AG04449 (cell line): Measurements from ENCODE around the gene ACSF2.
A peak's percentile ranks its signal among the peaks of the same experiment; 100 is the strongest.

Source experiments
- CTCF ChIA-PET: fragments of 350-600 bp; formaldehyde crosslinking; extraction: SDS; loops from one replicate; lab custom pipeline; 2021; ENCODE audit warnings: antibody characterized with exemption; lab: Yijun Ruan, JAX
- POLR2A ChIA-PET: fragments of 400-600, 350-600 bp; formaldehyde crosslinking; extraction: SDS; loops from one replicate; lab custom pipeline; 2020; ENCODE audit warnings: antibody characterized with exemption, inconsistent platforms; lab: Yijun Ruan, JAX
- DNase-seq: peaks from one replicate; pipeline ENCODE4 v3.0.0-alpha.2; 2010; ENCODE audit warnings: low read depth, low spot score
- H3K4me3 ChIP-seq: 2 replicates; pipeline ENCODE4 v1.5.1; 2011; ENCODE audit warnings: low read depth, mild to moderate bottlenecking, control low read depth, low read length
- TF ChIP-seq, protein P1 (sequence below): IDR thresholded peaks from one replicate; pipeline ENCODE4 v1.5.1; 2011; ENCODE audit warnings: mild to moderate bottlenecking, moderate library complexity, low read length, control low read depth, inconsistent platforms; ENCODE audit not compliant: insufficient read depth; ENCODE audit errors: missing control alignments

ACSF2 gene, protein sequence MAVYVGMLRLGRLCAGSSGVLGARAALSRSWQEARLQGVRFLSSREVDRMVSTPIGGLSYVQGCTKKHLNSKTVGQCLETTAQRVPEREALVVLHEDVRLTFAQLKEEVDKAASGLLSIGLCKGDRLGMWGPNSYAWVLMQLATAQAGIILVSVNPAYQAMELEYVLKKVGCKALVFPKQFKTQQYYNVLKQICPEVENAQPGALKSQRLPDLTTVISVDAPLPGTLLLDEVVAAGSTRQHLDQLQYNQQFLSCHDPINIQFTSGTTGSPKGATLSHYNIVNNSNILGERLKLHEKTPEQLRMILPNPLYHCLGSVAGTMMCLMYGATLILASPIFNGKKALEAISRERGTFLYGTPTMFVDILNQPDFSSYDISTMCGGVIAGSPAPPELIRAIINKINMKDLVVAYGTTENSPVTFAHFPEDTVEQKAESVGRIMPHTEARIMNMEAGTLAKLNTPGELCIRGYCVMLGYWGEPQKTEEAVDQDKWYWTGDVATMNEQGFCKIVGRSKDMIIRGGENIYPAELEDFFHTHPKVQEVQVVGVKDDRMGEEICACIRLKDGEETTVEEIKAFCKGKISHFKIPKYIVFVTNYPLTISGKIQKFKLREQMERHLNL

DNA sequence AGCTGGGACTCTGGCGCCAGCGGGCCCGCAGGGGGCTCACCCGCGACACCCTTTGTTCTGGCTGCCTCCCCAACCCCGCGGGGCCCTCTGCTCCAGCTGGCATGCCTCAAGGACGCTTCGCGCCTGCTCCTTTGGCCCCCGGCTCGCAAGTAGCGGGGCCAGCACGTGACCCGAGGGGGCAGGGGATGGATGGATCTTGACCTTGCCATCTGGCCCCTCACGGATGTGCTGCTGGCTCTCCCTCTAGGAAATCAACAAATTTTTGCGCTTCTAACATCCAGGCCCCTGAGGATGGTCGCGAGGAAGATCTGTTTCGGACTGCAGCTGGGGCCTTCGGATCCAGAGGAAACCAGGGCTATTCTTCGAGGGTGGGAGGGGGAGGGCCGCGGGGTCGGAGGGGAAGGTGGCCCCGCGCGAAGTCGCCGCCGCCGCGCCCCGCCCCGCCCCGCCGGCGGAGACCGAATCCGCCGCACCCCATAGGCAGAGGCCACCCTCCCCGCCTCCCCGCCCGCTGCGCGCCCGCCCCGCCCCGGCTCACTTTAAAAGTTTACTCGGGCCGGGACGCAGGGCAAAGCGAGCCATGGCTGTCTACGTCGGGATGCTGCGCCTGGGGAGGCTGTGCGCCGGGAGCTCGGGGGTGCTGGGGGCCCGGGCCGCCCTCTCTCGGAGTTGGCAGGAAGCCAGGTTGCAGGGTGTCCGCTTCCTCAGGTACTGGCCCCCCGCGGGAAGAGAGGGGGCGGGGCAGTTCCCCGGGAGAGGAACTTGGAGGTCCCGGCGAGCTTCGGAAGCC is at the start of gene ACSF2:
TSS of gene ACSF2 (plus strand) at position 537 of the 790 bp plus-strand sequence. CDS start at position 581, 44 bp downstream.
- peak within 1 kb of the TSS; percentile 71 for H3K4me3 ChIP-seq
- TF ChIP-seq, protein P1, sequence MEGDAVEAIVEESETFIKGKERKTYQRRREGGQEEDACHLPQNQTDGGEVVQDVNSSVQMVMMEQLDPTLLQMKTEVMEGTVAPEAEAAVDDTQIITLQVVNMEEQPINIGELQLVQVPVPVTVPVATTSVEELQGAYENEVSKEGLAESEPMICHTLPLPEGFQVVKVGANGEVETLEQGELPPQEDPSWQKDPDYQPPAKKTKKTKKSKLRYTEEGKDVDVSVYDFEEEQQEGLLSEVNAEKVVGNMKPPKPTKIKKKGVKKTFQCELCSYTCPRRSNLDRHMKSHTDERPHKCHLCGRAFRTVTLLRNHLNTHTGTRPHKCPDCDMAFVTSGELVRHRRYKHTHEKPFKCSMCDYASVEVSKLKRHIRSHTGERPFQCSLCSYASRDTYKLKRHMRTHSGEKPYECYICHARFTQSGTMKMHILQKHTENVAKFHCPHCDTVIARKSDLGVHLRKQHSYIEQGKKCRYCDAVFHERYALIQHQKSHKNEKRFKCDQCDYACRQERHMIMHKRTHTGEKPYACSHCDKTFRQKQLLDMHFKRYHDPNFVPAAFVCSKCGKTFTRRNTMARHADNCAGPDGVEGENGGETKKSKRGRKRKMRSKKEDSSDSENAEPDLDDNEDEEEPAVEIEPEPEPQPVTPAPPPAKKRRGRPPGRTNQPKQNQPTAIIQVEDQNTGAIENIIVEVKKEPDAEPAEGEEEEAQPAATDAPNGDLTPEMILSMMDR, result no peak
- POLR2A ChIA-PET, result interaction anchor here (0.9 kb wide), 1 partner anchor 226 kb away, joined by 3 read pairs; no protein-coding TSS in a partner anchor
- no peak for DNase-seq
- CTCF ChIA-PET, result interaction anchor here (1.1 to 6.9 kb wide), 4 partner anchors 10 to 35 kb away, joined by 3 to 51 read pairs (median 21); partner anchors contain the start of gene LRRC59

DNA sequence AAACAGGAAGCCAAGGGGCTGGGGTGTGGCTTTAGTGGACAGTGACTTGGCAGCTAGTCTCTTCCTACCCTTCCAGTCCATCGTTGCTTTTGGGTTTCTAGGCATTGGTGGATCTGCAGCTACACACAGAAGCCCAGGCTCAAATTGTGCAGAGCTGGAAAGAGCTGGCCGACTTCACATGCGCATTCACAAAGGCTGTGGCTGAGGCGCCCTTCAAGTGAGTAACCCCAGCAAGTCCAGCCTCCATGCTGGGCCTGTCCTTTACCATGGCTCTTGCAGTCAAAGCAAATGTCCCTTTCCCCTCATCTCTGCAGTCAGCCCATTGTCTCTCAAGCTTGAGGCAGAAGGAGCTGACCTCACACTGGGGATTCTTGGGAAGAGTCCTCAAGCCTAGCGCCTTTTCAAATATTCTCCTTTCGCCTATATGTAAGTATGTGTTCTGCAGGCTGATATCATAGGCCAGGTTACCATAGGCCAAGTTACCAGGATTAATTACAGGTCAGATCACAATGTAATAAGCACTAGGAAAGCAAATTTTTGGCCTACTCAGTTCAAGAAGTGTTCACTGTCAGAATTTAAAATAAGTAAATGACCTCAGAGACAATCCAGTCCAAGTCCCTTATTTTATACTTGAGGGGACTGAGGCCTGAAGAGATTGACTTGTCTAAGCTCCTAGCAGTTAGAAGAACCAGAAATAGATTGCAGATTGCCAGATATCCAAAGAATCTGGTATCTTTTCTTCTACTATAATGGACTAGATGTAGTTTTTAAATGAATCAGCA is 46.5 kb upstream of the ACSF2 start:
- POLR2A ChIA-PET, result interaction anchor here (0.6 to 1.2 kb wide), 2 partner anchors 9 to 12 kb away, joined by 5 to 7 read pairs; no protein-coding TSS in a partner anchor
- TF ChIP-seq, protein P1, result no peak
- no peak for DNase-seq
- H3K4me3 ChIP-seq, result no peak overlapping the region
- CTCF ChIA-PET, result interaction anchor here (0.8 to 12.6 kb wide), 3 partner anchors 17 to 18 kb away, joined by 3 to 139 read pairs (median 4); partner anchors contain the start of gene LRRC59

GRCh38 chr17:50380369-50381259 is 45.4 kb upstream of the ACSF2 start:
- ChIA-PET POLR2A (interaction anchor here (1.2 to 1.7 kb wide), 2 partner anchors 11 to 16 kb away, joined by 7 to 9 read pairs; partner anchors contain the start of gene LRRC59), CTCF (interaction anchor here (0.8 to 12.6 kb wide), 4 partner anchors 10 to 19 kb away, joined by 3 to 139 read pairs (median 5); partner anchors contain the start of gene LRRC59)
- no peak overlapping the region for H3K4me3 ChIP-seq
- TF ChIP-seq, protein P1, result no peak
- DNase-seq, result no peak

DNA sequence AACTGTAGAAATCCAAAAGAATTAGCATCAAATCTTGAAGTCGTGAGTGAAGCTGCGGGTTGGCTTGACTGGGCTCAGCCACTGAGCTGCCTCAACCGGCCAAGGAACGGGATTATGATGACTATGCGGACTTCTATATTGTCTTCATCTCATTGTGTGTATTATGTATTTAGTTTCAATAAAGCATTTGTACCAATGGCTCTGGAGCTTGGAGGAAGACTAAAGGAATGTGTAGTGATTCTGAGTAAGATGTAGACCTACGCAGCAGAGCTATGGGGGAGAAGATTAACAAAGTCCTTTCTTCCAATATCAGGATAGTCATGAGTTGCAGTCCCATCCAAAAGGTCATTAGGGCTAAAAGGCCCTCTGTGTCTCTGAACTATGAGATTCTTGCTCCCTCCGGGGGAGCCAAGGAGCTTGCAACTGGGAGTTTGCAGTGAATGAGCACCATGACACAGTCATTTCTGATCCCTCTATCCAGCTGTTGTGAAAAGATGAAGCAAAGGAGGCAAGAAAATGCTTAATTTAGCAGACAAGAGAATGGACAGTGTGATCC is 44.7 kb upstream of the ACSF2 start:
- POLR2A ChIA-PET, result interaction anchor here (0.6 to 1.7 kb wide), 2 partner anchors 13 to 16 kb away, joined by 3 to 9 read pairs; partner anchors contain the start of gene LRRC59
- CTCF ChIA-PET, result interaction anchor here (0.8 to 12.6 kb wide), 4 partner anchors 9 to 19 kb away, joined by 3 to 139 read pairs (median 5); partner anchors contain the start of gene LRRC59
- TF ChIP-seq, protein P1, result no peak
- DNase-seq, result no peak
- H3K4me3 ChIP-seq, result no peak overlapping the region
